IMR-90 (cell line): ENCODE data around the gene ZFR. TPM values are rescaled to one million over a fixed set of nuclear protein-coding genes. Genes with fewer than 3 reads are reported as not detected.

Source experiments
- ATAC-seq: fragments of 200-7000 bp; cut with Tn5 transposase; 2 replicates; pipeline ENCODE4 v1.9.1; 2020; ENCODE audit warnings: low read depth, mild to moderate bottlenecking, moderate library complexity
- BruUV-seq: library from RNA; stranded (reverse); fragments of 400-500 nt; replicated peaks from 2 replicates; lab custom pipeline; 2021; lab: Mats Ljungman, UMichigan
- CTCF ChIA-PET: fragments of 300-600 bp; formaldehyde crosslinking; extraction: SDS; loops from one replicate; lab custom pipeline; 2021; ENCODE audit warnings: antibody characterized with exemption; lab: Yijun Ruan, JAX
- POLR2A ChIA-PET: fragments of 300-600 bp; sonication (Branson Sonifier 250); formaldehyde crosslinking; loops from one replicate; lab custom pipeline; 2022; ENCODE audit warnings: antibody characterized with exemption; ENCODE audit not compliant: unreplicated experiment; lab: Charles Lee
- DNase-seq: peaks from one replicate; pipeline ENCODE4 v3.0.0; 2013
- H2AFZ ChIP-seq: replicated peaks from 2 replicates; pipeline ENCODE3; 2013; ENCODE audit warnings: low read length, mild to moderate bottlenecking; ENCODE audit not compliant: poor library complexity
- H2AK5ac ChIP-seq: 2 replicates; pipeline ENCODE4 v1.6.1; 2013; ENCODE audit warnings: low read depth, low read length, inconsistent platforms
- H2AK9ac ChIP-seq: replicated peaks from 2 replicates; pipeline ENCODE3; 2013; ENCODE audit warnings: mild to moderate bottlenecking, low read depth, low read length, moderate library complexity; ENCODE audit not compliant: poor library complexity
- H2BK120ac ChIP-seq: 2 replicates; pipeline ENCODE4 v1.6.1; 2013; ENCODE audit warnings: low read depth, low read length, inconsistent platforms
- H2BK15ac ChIP-seq: 3 replicates; pipeline ENCODE4 v1.6.1; 2013; ENCODE audit warnings: low read depth, low read length, inconsistent platforms
- H2BK20ac ChIP-seq: 2 replicates; pipeline ENCODE4 v1.6.1; 2013; ENCODE audit warnings: low read depth, mild to moderate bottlenecking, inconsistent platforms, low read length, moderate library complexity
- H2BK5ac ChIP-seq: 2 replicates; pipeline ENCODE4 v1.6.1; 2013; ENCODE audit warnings: mild to moderate bottlenecking, low read depth, low read length, inconsistent platforms; ENCODE audit not compliant: poor library complexity, severe bottlenecking
- H3K14ac ChIP-seq: replicated peaks from 2 replicates; pipeline ENCODE4 v1.6.1; 2013; ENCODE audit warnings: low read depth, low read length, inconsistent platforms
- H3K18ac ChIP-seq: 2 replicates; pipeline ENCODE4 v1.6.1; 2013; ENCODE audit warnings: low read depth, low read length, control low read depth
- H3K23ac ChIP-seq: 2 replicates; pipeline ENCODE4 v1.6.1; 2013; ENCODE audit warnings: low read depth, low read length, inconsistent platforms
- H3K27ac ChIP-seq: 2 replicates; pipeline ENCODE4 v1.5.1; 2013; ENCODE audit warnings: mild to moderate bottlenecking, control low read depth, low read length; ENCODE audit not compliant: insufficient read depth
- H3K27me3 ChIP-seq: 2 replicates; pipeline ENCODE4 v1.6.1; 2013; ENCODE audit warnings: low read length; ENCODE audit not compliant: control insufficient read depth, insufficient read depth
- H3K36me3 ChIP-seq: 2 replicates; pipeline ENCODE4 v1.6.1; 2013; ENCODE audit warnings: low read length, mixed read lengths; ENCODE audit not compliant: control insufficient read depth, insufficient read depth
- H3K4ac ChIP-seq: 2 replicates; pipeline ENCODE4 v1.6.1; 2013; ENCODE audit warnings: low read depth, low read length, inconsistent platforms
- H3K4me1 ChIP-seq: 2 replicates; pipeline ENCODE4 v1.6.1; 2013; ENCODE audit warnings: low read length, mixed read lengths; ENCODE audit not compliant: control insufficient read depth, insufficient read depth
- H3K4me2 ChIP-seq: 2 replicates; pipeline ENCODE4 v1.6.1; 2013; ENCODE audit warnings: low read depth, mild to moderate bottlenecking, control low read depth, low read length, moderate library complexity
- H3K4me3 ChIP-seq: 2 replicates; pipeline ENCODE4 v1.5.1; 2013; ENCODE audit warnings: low read depth, mild to moderate bottlenecking, control low read depth, low read length, moderate library complexity; ENCODE audit not compliant: insufficient read depth
- H3K56ac ChIP-seq: 2 replicates; pipeline ENCODE4 v1.6.1; 2013; ENCODE audit warnings: low read length, inconsistent platforms; ENCODE audit not compliant: insufficient read depth; ENCODE audit errors: extremely low read depth
- H3K79me1 ChIP-seq, 2 experiments: 2 replicates each; pipeline ENCODE4 v1.6.1; 2013; ENCODE audit warnings: low read length in 2 of 2, inconsistent platforms in 1 of 2, low read depth in 1 of 2
- H3K9ac ChIP-seq: 2 replicates; pipeline ENCODE4 v1.6.1; 2013; ENCODE audit warnings: low read depth, low read length, control low read depth
- H3K9me1 ChIP-seq: 2 replicates; pipeline ENCODE4 v1.6.1; 2013; ENCODE audit warnings: low read length, inconsistent platforms; ENCODE audit not compliant: insufficient read depth
- H3K9me3 ChIP-seq: 2 replicates; pipeline ENCODE4 v1.6.1; 2013; ENCODE audit warnings: low read length; ENCODE audit not compliant: control insufficient read depth, insufficient read depth
- H4K20me1 ChIP-seq: 2 replicates; pipeline ENCODE4 v1.6.1; 2013; ENCODE audit warnings: low read length, inconsistent platforms; ENCODE audit not compliant: insufficient read depth
- H4K5ac ChIP-seq: 2 replicates; pipeline ENCODE4 v1.6.1; 2013; ENCODE audit warnings: mild to moderate bottlenecking, low read depth, low read length, control low read depth
- H4K8ac ChIP-seq, 2 experiments: 2 replicates each; pipeline ENCODE4 v1.6.1; 2013; ENCODE audit warnings: low read depth in 2 of 2, low read length in 2 of 2, control low read depth in 1 of 2, inconsistent platforms in 1 of 2
- H4K91ac ChIP-seq: 2 replicates; pipeline ENCODE4 v1.6.1; 2013; ENCODE audit warnings: low read depth, low read length, inconsistent platforms; ENCODE audit not compliant: insufficient read depth
- CEBPB ChIP-seq: IDR thresholded peaks from 2 replicates; pipeline ENCODE4 v1.6.1; 2012; ENCODE audit warnings: low read depth, low read length, improper control_type of control experiment
- CHD1 ChIP-seq: IDR thresholded peaks from 2 replicates; pipeline ENCODE4 v1.6.1; 2012; ENCODE audit warnings: low read depth, low read length, improper control_type of control experiment
- FOS ChIP-seq: fragments of 150-350 bp; IDR thresholded peaks from 2 replicates; pipeline ENCODE4 v1.6.1; 2016; ENCODE audit warnings: low read depth, low read length
- MAFK ChIP-seq: IDR thresholded peaks from 2 replicates; pipeline ENCODE4 v1.6.1; 2012; ENCODE audit warnings: low read depth, low read length, improper control_type of control experiment
- MAZ ChIP-seq: IDR thresholded peaks from 2 replicates; pipeline ENCODE4 v1.6.1; 2012; ENCODE audit warnings: low read depth, mild to moderate bottlenecking, low read length, improper control_type of control experiment, moderate library complexity, borderline replicate concordance
- NFE2L2 ChIP-seq: fragments of 150-350 bp; IDR thresholded peaks from 2 replicates; pipeline ENCODE4 v1.6.1; 2016; ENCODE audit warnings: low read depth, mild to moderate bottlenecking, low read length
- RCOR1 ChIP-seq: IDR thresholded peaks from 2 replicates; pipeline ENCODE4 v1.6.1; 2012; ENCODE audit warnings: mild to moderate bottlenecking, low read length, improper control_type of control experiment; ENCODE audit not compliant: insufficient replicate concordance
- SMC3 ChIP-seq: fragments of 150-350 bp; IDR thresholded peaks from 2 replicates; pipeline ENCODE4 v1.6.1; 2016; ENCODE audit warnings: low read depth, mild to moderate bottlenecking, antibody characterized with exemption, low read length, moderate library complexity
- WGBS, 2 experiments: methylation state at CpG; one replicate each; pipeline versions ENCODE4 v1.1.5 to v1.1.7; 2013; ENCODE audit warnings: missing lambda C conversion rate in 2 of 2; ENCODE audit not compliant: insufficient read length in 1 of 2; ENCODE audit errors: extremely low coverage in 2 of 2; 5-methylcytosine and 5-hydroxymethylcytosine counted together
- dilution Hi-C: fragments of 300-500 bp; cut with HindIII; formaldehyde crosslinking; loops from one replicate; pipeline ENCODE4 v1.14.3; 2018; ENCODE audit warnings: low sequenced_read_pairs; ENCODE audit not compliant: unreplicated experiment
- in situ Hi-C: fragments of 300-500 bp; cut with MboI; formaldehyde crosslinking; loops from 3 replicates; pipeline ENCODE4 v1.14.3; 2019; ENCODE audit warnings: low sequenced_read_pairs, inconsistent platforms, mixed read lengths
- intact Hi-C: fragments of 100-400 bp; cut with micrococcal nuclease; formaldehyde crosslinking; loops from 2 replicates; pipeline ENCODE4 v1.10.0; 2022
- polyA plus RNA-seq, 3 experiments: library from polyadenylated mRNA; depleted of rRNA; stranded (reverse); fragments of >200 nt; gene quantifications; 2 replicates each; pipeline ENCODE4 v1.2.3, GENCODE V29; 2012; ENCODE audit warnings: low replicate concordance in 1 of 3
- total RNA-seq: library from RNA; depleted of rRNA; stranded (reverse); fragments of >200 nt; gene quantifications from 2 replicates; pipeline ENCODE4 v1.2.3, GENCODE V29; 2012
- TF ChIP-seq, protein P1 (sequence below): fragments of 150-350 bp; IDR thresholded peaks from 2 replicates; pipeline ENCODE4 v1.6.1; 2016; ENCODE audit warnings: low read depth, mild to moderate bottlenecking, low read length, moderate library complexity, borderline replicate concordance

The ZFR gene
- total and polyA plus RNA-seq, 2 of the 4 experiments (the other 2 are of a cell fraction) = 30.4 to 81.4 TPM

DNA sequence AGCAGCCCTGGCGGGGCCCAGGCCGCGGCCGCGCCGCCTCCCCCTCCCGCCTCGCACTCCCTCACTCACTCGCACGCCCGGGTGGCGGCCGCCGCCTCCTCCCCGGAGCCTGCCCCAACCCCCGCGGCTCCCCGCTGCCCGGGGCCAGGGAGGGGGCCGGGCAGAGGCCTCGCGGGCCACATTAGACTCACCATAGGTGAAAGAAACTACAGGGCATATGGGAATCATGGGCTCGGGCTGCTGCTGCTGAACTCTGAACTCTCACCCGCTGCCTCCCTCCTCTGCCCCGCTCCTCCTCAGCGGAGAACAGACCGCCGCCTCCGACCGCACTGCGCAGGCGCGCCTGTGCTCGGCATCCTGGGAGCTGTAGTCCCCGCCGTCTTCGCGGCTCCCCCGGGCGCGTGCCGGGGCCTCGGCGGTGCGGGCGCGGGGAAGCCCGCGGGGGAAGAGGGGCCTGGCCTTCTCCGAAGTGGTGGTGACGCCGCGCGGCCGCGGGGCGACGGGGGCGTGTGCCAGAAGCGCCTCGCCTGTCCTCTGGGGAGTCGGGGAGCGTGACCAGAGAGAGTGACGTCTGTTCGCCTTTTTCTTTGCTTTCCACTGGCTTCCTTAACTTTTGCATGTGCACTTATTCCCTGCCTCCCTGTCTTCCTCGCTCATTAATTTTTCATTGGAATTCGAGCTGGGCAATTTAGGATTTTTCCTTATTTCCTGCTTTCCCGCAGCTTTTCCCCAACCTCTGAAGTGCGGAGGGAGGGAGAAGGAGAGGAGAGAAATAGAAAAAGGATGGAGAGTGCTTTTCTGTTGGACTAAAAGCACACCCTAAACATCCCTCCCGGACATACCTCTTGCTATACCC, at the start of gene ZFR (continued):
- TF ChIP-seq, protein P1, sequence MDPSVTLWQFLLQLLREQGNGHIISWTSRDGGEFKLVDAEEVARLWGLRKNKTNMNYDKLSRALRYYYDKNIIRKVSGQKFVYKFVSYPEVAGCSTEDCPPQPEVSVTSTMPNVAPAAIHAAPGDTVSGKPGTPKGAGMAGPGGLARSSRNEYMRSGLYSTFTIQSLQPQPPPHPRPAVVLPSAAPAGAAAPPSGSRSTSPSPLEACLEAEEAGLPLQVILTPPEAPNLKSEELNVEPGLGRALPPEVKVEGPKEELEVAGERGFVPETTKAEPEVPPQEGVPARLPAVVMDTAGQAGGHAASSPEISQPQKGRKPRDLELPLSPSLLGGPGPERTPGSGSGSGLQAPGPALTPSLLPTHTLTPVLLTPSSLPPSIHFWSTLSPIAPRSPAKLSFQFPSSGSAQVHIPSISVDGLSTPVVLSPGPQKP = no peak
- no peak for TF ChIP-seq FOS

DNA sequence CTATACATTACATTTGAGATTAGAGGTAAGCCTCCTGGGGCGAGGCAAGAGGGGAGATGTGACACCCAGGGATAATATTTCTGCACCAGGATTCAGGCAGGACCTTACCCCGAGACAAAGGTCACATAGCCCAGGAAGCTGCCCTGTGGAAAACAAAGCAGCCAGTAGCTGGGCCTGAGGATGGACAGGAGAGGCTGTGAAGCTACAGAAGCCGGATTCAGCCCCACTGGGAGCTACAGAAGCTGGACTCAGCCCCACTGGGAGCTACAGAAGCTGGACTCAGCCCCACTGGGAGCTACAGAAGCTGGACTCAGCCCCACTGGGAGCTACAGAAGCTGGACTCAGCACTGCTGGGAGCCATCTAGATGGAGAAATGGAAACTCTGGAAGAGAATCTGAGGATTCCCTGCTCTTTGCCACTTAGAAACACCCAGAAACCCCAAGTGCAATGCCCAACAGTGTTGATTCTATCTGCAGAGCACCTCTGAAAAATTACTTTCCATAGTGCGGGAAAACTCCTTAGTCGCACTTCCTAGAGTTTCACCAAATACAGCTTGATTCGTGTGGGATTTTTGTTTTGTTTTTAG, 46.5 kb upstream of the ZFR start:
- CTCF ChIA-PET = interaction anchor here (1.8 to 5.3 kb wide), 2 partner anchors 92 to 99 kb away, joined by 5 to 81 read pairs; no protein-coding TSS in a partner anchor

More for the DNA sequence above, 46.5 kb upstream of the ZFR start:
- H3K56ac ChIP-seq = no peak overlapping the region
- no peak overlapping the region for H3K18ac ChIP-seq
- no peak overlapping the region for H3K14ac ChIP-seq
- H3K36me3 ChIP-seq = no peaks in the 10 kb centered on the region
- intact Hi-C loops (no loop called here), dilution Hi-C loops (no loop called here), in situ Hi-C loops (loop anchor here (25.0 kb wide), 1 partner anchor 696 kb away; no protein-coding TSS in a partner anchor)
- no peak overlapping the region for H2BK5ac ChIP-seq
- H2BK15ac ChIP-seq = no peak overlapping the region
- H3K79me1 ChIP-seq = no peaks in the 10 kb centered on the region
- no peaks in the 10 kb centered on the region for H3K9me3 ChIP-seq
- H2BK120ac ChIP-seq = no peak overlapping the region
- H3K9ac ChIP-seq = no peak overlapping the region
- DNase-seq (no peak), ATAC-seq (no peak)
- H3K27me3 ChIP-seq = no peaks in the 10 kb centered on the region
- POLR2A ChIA-PET = no interaction called here
- H3K4me1 ChIP-seq = no peaks in the 10 kb centered on the region
- no peak overlapping the region for H4K91ac ChIP-seq
- H2AK5ac ChIP-seq = no peak overlapping the region
- no peak overlapping the region for H2AK9ac ChIP-seq
- TF ChIP-seq MAZ = no peak
- no peak for TF ChIP-seq CEBPB
- no peak for TF ChIP-seq RCOR1
- no peak for TF ChIP-seq FOS
- no peak for TF ChIP-seq NFE2L2
- TF ChIP-seq SMC3 = no peak
- no peak for TF ChIP-seq CHD1
- TF ChIP-seq MAFK = no peak
- no peak overlapping the region for H4K8ac ChIP-seq
- no peak overlapping the region for H4K5ac ChIP-seq
- H3K4me2 ChIP-seq = no peak overlapping the region
- no TSS peak for BruUV-seq
- no peak overlapping the region for H3K4ac ChIP-seq
- H3K9me1 ChIP-seq = no peaks in the 10 kb centered on the region
- H2BK20ac ChIP-seq = no peak overlapping the region
- H3K4me3 ChIP-seq = no peak overlapping the region
- H3K27ac ChIP-seq = no peak overlapping the region
- H3K23ac ChIP-seq = no peak overlapping the region
- WGBS, 2 experiments = 93% methylated on average over 2 of the region's 6 CpGs; no CpG with 5 or more reads in 1 of the 2 experiments
- H4K20me1 ChIP-seq = no peaks in the 10 kb centered on the region
- H2AFZ ChIP-seq = no peak overlapping the region
